K562 (cell line): ENCODE measurements around the gene EEF2K. TPM values are rescaled to one million over a fixed set of nuclear protein-coding genes. Genes with fewer than 3 reads are reported as not detected.
"Not testable (repeated sequence)": the region's sequence is repeated elsewhere in the genome, so short reads cannot be mapped to it uniquely, and the experiment has no call there.

Experiments used
- CEBPB ChIP-seq: fragments of 450-650 bp; IDR thresholded peaks from 2 replicates; pipeline ENCODE4 v1.6.1; 2016; ENCODE audit warnings: missing genetic modification characterization, missing compliant biosample characterization
- POLR3A ChIP-seq: IDR thresholded peaks from 2 replicates; pipeline ENCODE4 v1.6.1; 2011; ENCODE audit warnings: borderline replicate concordance, mild to moderate bottlenecking, moderate library complexity; ENCODE audit not compliant: insufficient read length, insufficient read depth; ENCODE audit errors: extremely low read depth
- polyA plus RNA-seq, 8 experiments: library from polyadenylated mRNA; depleted of rRNA in 4 of 8; stranded (reverse) in 5 of 8; unstranded in 3 of 8; fragments of >200 nt; fragmentation: Nextera tagmentation in 2 of 8; fragmentation: Illumina TruSeq in 1 of 8; extraction: Ambion mirVana in 2 of 8; extraction: Trizol in 1 of 8; gene quantifications; 2 replicates each; pipeline versions ENCODE4 v1.2.1 to v1.2.3, GENCODE V29; 2011 to 2014; ENCODE audit warnings: inconsistent platforms in 1 of 8, missing spikeins in 1 of 8
- total RNA-seq, 7 experiments: library from RNA; depleted of rRNA in 6 of 7; stranded (reverse); fragments of >200 nt in 6 of 7; fragmentation: Illumina TruSeq in 2 of 7; extraction: Trizol in 2 of 7; gene quantifications; 2 replicates each; pipeline versions ENCODE4 v1.2.1 to v1.2.3, GENCODE V29; 2011 to 2021; ENCODE audit warnings: low replicate concordance in 1 of 7
- TF ChIP-seq, protein P1 (sequence below), 2 experiments: fragments of 450-650 bp in 1 of 2; sonication (generic) in 1 of 2; formaldehyde crosslinking in 1 of 2; IDR thresholded peaks; 2 replicates each; pipeline versions ENCODE4 v1.7.1 to v1.9.0; 2016 to 2022; ENCODE audit warnings: inconsistent platforms in 1 of 2, mild to moderate bottlenecking in 1 of 2, missing genetic modification reagents in 1 of 2
- TF ChIP-seq, protein P2 (sequence below), 2 experiments: fragments of 450-650 bp; IDR thresholded peaks; 2 replicates each; pipeline ENCODE4 v1.6.1; 2016
- TF ChIP-seq, protein P3 (sequence below), 2 experiments: fragments of 450-650 bp in 1 of 2; sonication (generic) in 1 of 2; formaldehyde crosslinking in 1 of 2; IDR thresholded peaks in 1 of 2; conservative IDR thresholded peaks in 1 of 2; 2 replicates each; pipeline versions ENCODE4 v1.6.1 to v1.8.1; 2016 to 2023; ENCODE audit warnings: mild to moderate bottlenecking in 2 of 2, moderate library complexity in 2 of 2, inconsistent platforms in 1 of 2, missing genetic modification reagents in 1 of 2

EEF2K gene
- total and polyA plus RNA-seq, 9 of the 15 experiments (the other 6 are each of a cell fraction or from before 2014, with no cell fraction given): 3.0 to 35.2 (median 12.2) TPM

DNA sequence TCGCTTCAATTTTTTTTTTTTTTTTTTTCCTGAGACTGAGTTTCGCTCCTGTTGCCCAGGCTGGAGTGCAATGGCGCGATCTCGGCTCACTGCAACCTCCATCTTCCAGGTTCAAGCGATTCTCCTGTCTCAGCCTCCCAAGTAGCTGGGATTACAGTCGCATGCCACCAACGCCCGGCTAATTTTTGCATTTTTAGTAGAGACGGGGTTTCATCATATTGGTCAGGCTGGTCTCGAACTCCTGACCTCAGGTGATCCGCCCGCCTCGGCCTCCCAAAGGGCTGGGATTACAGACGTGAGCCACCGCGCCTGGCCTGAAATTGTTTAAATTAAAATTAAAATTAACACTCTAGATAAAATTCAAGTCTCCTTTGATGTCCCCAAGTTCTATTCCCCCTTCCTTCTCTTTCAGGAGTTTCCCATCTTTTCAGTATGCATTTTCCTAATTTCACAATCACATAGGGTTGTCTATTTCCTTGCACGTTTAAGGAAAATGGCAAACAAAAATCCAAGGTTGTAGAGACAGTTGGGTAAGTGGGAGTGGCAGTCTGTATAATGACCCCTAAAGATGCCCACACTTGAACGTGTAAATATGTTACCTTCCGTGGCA is 9.4 kb upstream of the EEF2K start (continued):
- TF ChIP-seq, protein P1, sequence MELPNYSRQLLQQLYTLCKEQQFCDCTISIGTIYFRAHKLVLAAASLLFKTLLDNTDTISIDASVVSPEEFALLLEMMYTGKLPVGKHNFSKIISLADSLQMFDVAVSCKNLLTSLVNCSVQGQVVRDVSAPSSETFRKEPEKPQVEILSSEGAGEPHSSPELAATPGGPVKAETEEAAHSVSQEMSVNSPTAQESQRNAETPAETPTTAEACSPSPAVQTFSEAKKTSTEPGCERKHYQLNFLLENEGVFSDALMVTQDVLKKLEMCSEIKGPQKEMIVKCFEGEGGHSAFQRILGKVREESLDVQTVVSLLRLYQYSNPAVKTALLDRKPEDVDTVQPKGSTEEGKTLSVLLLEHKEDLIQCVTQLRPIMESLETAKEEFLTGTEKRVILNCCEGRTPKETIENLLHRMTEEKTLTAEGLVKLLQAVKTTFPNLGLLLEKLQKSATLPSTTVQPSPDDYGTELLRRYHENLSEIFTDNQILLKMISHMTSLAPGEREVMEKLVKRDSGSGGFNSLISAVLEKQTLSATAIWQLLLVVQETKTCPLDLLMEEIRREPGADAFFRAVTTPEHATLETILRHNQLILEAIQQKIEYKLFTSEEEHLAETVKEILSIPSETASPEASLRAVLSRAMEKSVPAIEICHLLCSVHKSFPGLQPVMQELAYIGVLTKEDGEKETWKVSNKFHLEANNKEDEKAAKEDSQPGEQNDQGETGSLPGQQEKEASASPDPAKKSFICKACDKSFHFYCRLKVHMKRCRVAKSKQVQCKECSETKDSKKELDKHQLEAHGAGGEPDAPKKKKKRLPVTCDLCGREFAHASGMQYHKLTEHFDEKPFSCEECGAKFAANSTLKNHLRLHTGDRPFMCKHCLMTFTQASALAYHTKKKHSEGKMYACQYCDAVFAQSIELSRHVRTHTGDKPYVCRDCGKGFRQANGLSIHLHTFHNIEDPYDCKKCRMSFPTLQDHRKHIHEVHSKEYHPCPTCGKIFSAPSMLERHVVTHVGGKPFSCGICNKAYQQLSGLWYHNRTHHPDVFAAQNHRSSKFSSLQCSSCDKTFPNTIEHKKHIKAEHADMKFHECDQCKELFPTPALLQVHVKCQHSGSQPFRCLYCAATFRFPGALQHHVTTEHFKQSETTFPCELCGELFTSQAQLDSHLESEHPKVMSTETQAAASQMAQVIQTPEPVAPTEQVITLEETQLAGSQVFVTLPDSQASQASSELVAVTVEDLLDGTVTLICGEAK (IDR thresholded peaks at IDR 0.05): peak; percentile 31; the same call in 1 of the 2 replicates
- TF ChIP-seq, protein P1 (CRISPR knock-in tag; IDR thresholded peaks at IDR 0.05): not testable (repeated sequence)
- TF ChIP-seq, protein P2, sequence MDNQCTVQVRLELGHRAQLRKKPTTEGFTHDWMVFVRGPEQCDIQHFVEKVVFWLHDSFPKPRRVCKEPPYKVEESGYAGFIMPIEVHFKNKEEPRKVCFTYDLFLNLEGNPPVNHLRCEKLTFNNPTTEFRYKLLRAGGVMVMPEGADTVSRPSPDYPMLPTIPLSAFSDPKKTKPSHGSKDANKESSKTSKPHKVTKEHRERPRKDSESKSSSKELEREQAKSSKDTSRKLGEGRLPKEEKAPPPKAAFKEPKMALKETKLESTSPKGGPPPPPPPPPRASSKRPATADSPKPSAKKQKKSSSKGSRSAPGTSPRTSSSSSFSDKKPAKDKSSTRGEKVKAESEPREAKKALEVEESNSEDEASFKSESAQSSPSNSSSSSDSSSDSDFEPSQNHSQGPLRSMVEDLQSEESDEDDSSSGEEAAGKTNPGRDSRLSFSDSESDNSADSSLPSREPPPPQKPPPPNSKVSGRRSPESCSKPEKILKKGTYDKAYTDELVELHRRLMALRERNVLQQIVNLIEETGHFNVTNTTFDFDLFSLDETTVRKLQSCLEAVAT (IDR thresholded peaks at IDR 0.05): 0 out of 4 replicates have a peak, but pooled peaks of 1 of the 2 experiments have one; percentile 8
- TF ChIP-seq CEBPB (tag): peak; percentile 92
- TF ChIP-seq POLR3A: peak; percentile 21
- TF ChIP-seq, protein P3, sequence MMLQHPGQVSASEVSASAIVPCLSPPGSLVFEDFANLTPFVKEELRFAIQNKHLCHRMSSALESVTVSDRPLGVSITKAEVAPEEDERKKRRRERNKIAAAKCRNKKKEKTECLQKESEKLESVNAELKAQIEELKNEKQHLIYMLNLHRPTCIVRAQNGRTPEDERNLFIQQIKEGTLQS (IDR thresholded peaks at IDR 0.05): peak; percentile 76
- TF ChIP-seq, protein P3 (CRISPR knock-in tag; conservative IDR thresholded peaks at IDR 0.05): not testable (repeated sequence)
